ENCODE results near the gene CCDC63.
A peak's percentile ranks its signal among the peaks of the same experiment; 100 is the strongest.

CCDC63 gene

DNA sequence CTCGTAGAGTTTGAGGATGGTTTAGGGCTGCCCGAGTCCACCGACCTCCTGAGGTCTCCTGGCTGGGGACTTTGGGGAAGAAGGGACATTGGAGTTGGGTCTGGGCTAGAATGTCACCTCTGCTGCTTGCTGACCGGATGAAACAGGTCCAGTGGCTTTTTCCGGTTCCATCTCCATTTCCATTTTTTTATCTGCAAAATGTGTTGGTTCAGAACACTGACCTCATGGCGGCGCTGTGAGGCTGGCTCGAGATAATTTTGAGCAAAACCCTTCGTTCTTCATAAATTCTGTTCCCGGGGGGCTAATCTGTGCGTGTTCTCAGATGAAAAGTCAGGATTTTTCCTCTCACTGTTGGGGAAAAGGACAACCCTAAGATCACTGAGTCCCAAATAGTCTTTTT, 85.3 kb downstream of the CCDC63 start:
- no peak for TF ChIP-seq MYC (IDR thresholded peaks at IDR 0.05; ENCODE audit: low read depth, low read length)
- TF ChIP-seq, protein P1, sequence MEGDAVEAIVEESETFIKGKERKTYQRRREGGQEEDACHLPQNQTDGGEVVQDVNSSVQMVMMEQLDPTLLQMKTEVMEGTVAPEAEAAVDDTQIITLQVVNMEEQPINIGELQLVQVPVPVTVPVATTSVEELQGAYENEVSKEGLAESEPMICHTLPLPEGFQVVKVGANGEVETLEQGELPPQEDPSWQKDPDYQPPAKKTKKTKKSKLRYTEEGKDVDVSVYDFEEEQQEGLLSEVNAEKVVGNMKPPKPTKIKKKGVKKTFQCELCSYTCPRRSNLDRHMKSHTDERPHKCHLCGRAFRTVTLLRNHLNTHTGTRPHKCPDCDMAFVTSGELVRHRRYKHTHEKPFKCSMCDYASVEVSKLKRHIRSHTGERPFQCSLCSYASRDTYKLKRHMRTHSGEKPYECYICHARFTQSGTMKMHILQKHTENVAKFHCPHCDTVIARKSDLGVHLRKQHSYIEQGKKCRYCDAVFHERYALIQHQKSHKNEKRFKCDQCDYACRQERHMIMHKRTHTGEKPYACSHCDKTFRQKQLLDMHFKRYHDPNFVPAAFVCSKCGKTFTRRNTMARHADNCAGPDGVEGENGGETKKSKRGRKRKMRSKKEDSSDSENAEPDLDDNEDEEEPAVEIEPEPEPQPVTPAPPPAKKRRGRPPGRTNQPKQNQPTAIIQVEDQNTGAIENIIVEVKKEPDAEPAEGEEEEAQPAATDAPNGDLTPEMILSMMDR (IDR thresholded peaks at IDR 0.05; ENCODE audit: low read depth, low read length), result peak; percentile 45
- no peak for DNase-seq (ENCODE audit: low read depth)
- H3K4me3 ChIP-seq (ENCODE audit: low read depth, low read length), result no peak overlapping the region

DNA sequence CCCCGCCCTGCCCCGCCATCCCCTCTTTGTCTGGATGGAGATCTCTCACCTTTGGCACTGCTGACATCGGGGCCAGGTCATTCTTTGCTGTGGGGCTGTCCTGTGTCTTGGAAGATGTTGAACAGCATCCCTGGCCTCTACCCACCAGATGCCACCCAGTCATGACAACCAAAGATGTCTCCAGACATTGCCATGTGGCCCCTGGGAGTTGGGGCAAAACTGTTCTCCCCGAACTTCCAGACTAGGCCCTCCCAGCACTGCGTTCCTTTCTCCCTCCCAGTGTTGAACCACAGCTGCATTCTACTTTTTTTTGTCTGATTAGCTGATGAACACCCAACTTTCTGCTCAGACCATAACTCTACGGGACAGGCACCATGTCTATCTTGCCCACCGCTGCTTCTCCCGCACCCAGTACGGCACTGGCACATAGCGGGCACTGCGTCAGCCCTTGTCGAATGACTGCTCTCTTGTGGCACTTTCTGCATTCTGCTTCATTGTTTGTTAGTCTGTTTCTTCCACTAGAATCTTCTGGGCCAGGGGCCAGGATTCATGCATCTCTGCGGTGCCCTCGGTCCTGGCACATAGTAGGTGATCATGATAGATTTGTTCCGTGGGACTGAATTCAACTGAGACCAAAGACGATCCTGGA, 86.7 kb downstream of the CCDC63 start:
- DNase-seq (ENCODE audit: low read depth), result no peak
- H3K4me3 ChIP-seq (ENCODE audit: low read depth, low read length), result no peak overlapping the region
- TF ChIP-seq, protein P1 (IDR thresholded peaks at IDR 0.05; ENCODE audit: low read depth, low read length), result no peak
- TF ChIP-seq MYC (IDR thresholded peaks at IDR 0.05; ENCODE audit: low read depth, low read length) (no peak), POLR2A (IDR thresholded peaks at IDR 0.05; ENCODE audit: extremely low read depth, insufficient read length) (no peak)
- TF ChIP-seq, protein P2, sequence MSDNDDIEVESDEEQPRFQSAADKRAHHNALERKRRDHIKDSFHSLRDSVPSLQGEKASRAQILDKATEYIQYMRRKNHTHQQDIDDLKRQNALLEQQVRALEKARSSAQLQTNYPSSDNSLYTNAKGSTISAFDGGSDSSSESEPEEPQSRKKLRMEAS (IDR thresholded peaks at IDR 0.05; ENCODE audit: low read depth, low read length), result no peak

DNA sequence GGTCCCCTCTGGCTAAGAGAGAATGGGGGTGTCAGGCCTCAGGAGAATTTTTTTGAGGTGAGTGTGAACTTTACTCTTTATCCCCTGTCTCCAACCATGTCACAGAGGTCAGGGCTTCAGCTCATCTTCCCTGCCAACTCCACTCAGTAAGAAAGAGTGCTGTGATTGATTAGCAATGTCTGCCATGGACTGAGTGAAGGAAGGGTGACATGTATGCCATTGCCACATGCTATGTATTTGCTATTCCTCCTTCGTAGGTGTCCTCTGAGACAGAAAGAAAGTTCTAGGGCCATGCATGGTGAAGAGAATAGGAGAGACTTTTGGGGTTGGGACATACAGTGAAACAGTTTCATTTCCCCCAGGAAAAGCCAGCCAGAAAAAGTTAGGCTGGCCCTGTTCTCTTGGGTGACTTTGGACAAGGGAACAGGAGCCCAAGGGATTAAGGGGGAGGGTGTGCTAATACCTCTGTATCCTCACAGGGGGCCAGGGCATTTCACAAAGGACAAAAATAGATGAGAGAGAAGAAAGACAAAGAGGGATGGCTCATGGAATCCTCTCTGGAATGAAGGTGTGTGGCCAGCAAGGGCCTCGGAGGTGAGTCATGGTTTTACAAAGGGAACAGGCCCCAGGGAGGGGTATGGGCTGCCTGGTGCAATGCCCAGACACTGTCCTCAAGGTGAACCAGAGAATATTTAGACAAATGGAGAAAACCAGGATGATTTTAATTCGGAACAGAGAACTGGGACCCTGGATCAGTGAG, 87.5 kb downstream of the CCDC63 start:
- no peak overlapping the region for H3K4me3 ChIP-seq (ENCODE audit: low read depth, low read length)
- DNase-seq (ENCODE audit: low read depth), result no peak
- TF ChIP-seq, protein P1 (IDR thresholded peaks at IDR 0.05; ENCODE audit: low read depth, low read length), result no peak
- TF ChIP-seq, protein P2 (IDR thresholded peaks at IDR 0.05; ENCODE audit: low read depth, low read length), result no peak
- no peak for TF ChIP-seq MYC (IDR thresholded peaks at IDR 0.05; ENCODE audit: low read depth, low read length)
- no peak for TF ChIP-seq POLR2A (IDR thresholded peaks at IDR 0.05; ENCODE audit: extremely low read depth, insufficient read length)

DNA sequence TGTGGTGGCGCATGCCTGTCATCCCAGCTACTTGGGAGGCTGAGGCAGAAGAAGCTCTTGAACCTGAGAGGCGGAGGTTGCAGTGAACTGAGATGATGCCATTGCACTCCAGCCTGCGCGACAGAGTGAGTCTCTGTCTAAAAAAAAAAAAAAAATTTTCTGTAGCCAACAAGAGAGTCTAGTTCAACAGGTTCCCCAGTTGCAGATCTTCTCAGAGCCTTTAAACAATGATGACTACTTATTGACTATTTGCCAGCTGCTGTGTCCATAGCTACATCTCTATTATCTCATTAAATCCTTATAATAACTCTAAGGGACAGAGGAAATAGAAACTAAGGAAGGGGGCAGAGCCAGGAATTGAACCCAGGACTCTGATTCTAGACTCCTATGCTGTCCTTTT, 88.8 kb downstream of the CCDC63 start:
- TF ChIP-seq MYC (IDR thresholded peaks at IDR 0.05; ENCODE audit: low read depth, low read length) (no peak), POLR2A (IDR thresholded peaks at IDR 0.05; ENCODE audit: extremely low read depth, insufficient read length) (no peak)
- DNase-seq (ENCODE audit: low read depth), result no peak
- H3K4me3 ChIP-seq (ENCODE audit: low read depth, low read length), result no peak overlapping the region

DNA sequence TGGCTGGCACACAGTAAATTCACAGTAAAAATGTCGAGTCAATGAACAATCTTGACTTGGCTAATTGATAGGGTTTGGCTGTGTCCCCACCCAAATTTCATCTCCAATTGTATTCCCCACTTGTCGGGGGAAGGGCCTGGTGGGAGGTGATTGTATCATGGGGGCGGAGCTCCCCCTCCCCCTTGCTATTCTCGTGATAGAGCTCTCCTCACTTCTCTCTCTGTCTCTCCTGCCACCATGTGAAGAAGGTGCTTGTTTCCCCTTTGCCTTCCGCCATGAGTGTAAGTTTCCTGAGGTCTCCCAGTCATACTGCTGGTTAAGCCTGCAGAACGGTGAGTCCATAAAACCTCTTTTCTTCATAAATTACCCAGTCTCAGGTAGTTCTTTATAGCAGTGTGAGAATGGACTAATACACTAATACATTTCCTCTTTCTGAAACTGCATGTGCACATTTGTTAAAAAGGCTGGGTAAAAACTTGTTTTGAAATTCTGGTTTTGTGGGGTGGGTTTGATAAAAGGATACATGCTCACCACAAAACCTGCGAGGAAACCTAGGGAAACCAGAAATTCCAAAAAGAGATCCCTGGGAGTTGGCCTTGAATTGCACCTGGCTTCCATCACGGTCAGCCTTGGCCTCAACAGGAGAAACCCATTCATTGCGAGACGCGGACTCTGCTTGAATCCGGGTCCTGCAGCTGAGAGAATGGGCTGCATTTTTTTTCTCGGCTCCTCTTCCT, 89.7 kb downstream of the CCDC63 start:
- TF ChIP-seq, protein P2 (IDR thresholded peaks at IDR 0.05; ENCODE audit: low read depth, low read length), result no peak
- TF ChIP-seq, protein P1 (IDR thresholded peaks at IDR 0.05; ENCODE audit: low read depth, low read length), result no peak
- TF ChIP-seq MYC (IDR thresholded peaks at IDR 0.05; ENCODE audit: low read depth, low read length), result no peak
- no peak for TF ChIP-seq POLR2A (IDR thresholded peaks at IDR 0.05; ENCODE audit: extremely low read depth, insufficient read length)
- no peak for DNase-seq (ENCODE audit: low read depth)
- no peak overlapping the region for H3K4me3 ChIP-seq (ENCODE audit: low read depth, low read length)

DNA sequence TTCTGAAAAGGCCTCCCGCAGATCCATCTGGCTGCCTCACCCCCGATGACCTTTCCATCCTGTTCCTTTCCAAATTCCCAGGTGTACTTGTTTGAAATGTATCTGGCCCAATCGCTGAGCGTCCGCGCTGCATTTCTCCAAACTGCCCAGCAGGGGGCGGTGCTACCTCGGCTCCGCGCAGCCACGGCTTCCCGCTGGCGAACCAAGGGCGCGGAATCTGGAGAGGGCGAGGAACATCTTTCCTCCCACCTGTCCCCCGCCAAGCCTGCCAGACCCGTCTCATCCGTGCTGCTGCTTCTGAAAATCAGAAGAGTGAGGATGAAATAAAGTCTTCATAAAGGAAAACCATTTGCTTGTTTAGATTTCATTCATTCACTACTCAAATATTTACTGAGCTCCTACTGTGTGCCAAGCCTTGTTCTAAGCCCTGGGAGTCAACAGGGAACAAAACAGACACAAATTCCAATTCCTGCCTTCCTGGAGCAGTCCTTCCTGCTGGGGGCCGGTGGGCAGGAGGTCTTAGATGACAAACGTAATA, 90.4 kb downstream of the CCDC63 start:
- no peak overlapping the region for H3K4me3 ChIP-seq (ENCODE audit: low read depth, low read length)
- peak; percentile 73 for DNase-seq (ENCODE audit: low read depth)
- TF ChIP-seq MYC (IDR thresholded peaks at IDR 0.05; ENCODE audit: low read depth, low read length) (peak; percentile 33; the same call in 1 of the 2 replicates), POLR2A (IDR thresholded peaks at IDR 0.05; ENCODE audit: extremely low read depth, insufficient read length) (no peak)
- TF ChIP-seq, protein P2 (IDR thresholded peaks at IDR 0.05; ENCODE audit: low read depth, low read length), result peak; percentile 41; the same call in 1 of the 2 replicates
- TF ChIP-seq, protein P1 (IDR thresholded peaks at IDR 0.05; ENCODE audit: low read depth, low read length), result peak; percentile 94

All from NB4 (cell line).